BJ (cell line): ENCODE results near the gene LYL1. TPM values are rescaled to one million over a fixed set of nuclear protein-coding genes. Genes with fewer than 3 reads are reported as not detected.

Experiments
- CTCF ChIA-PET: fragments of 350-600 bp; formaldehyde crosslinking; extraction: SDS; loops from one replicate; lab custom pipeline; 2021; ENCODE audit warnings: antibody characterized with exemption, inconsistent platforms; lab: Yijun Ruan, JAX
- POLR2A ChIA-PET: fragments of 300-600 bp; sonication (Branson Sonifier 250); formaldehyde crosslinking; extraction: SDS; loops from one replicate; lab custom pipeline; 2021; ENCODE audit warnings: antibody characterized with exemption; lab: Charles Lee
- DNase-seq: peaks from one replicate; pipeline ENCODE4 v3.0.0-alpha.2; 2011; ENCODE audit warnings: low read depth
- H3K27me3 ChIP-seq: 2 replicates; pipeline ENCODE4 v1.6.0; 2011; ENCODE audit warnings: low read length; ENCODE audit not compliant: control insufficient read depth, insufficient read depth
- H3K36me3 ChIP-seq: 2 replicates; pipeline ENCODE4 v1.5.1; 2011; ENCODE audit warnings: low read length; ENCODE audit not compliant: control insufficient read depth, insufficient read depth
- H3K4me3 ChIP-seq: 2 replicates; pipeline ENCODE4 v1.5.1; 2011; ENCODE audit warnings: low read depth, mild to moderate bottlenecking, control low read depth, low read length
- CTCF ChIP-seq: IDR thresholded peaks from 2 replicates; pipeline ENCODE4 v1.5.1; 2011; ENCODE audit warnings: low read depth, mild to moderate bottlenecking, control low read depth, inconsistent platforms, low read length, moderate library complexity; ENCODE audit not compliant: insufficient read depth
- polyA plus RNA-seq: library from polyadenylated mRNA; depleted of rRNA; stranded (reverse); fragments of >200 nt; gene quantifications from 2 replicates; pipeline ENCODE4 v1.2.3, GENCODE V29; 2011

LYL1 gene
- polyA plus RNA-seq, 1 experiment: 0.29 TPM

GRCh38 chr19:13058951-13059660 lies 43.6 kb downstream of the LYL1 start:
- H3K4me3 ChIP-seq: no peak overlapping the region
- ChIA-PET CTCF (interaction anchor here (0.9 to 13.8 kb wide), 9 partner anchors 8 to 79 kb away, joined by 3 to 358 read pairs (median 37); no protein-coding TSS in a partner anchor), POLR2A (interaction anchor here (0.6 to 1.3 kb wide), 2 partner anchors 36 to 94 kb away, joined by 4 to 5 read pairs; no protein-coding TSS in a partner anchor)
- H3K27me3 ChIP-seq: no peaks in the 10 kb centered on the region
- no peak; the same call in 1 of the 2 replicates for TF ChIP-seq CTCF
- DNase-seq: no peak
- H3K36me3 ChIP-seq: peaks cover 5% of the 10 kb centered on the region; the same call in 1 of the 2 replicates

GRCh38 chr19:13057744-13058143 lies 44.9 kb downstream of the LYL1 start:
- peaks cover 5% of the 10 kb centered on the region; the same call in 1 of the 2 replicates for H3K36me3 ChIP-seq
- no peak for TF ChIP-seq CTCF
- ChIA-PET CTCF (interaction anchor here (0.8 to 13.8 kb wide), 8 partner anchors 8 to 77 kb away, joined by 3 to 358 read pairs (median 42); no protein-coding TSS in a partner anchor), POLR2A (interaction anchor here (0.6 to 1.3 kb wide), 3 partner anchors 27 to 98 kb away, joined by 3 to 5 read pairs (median 3); no protein-coding TSS in a partner anchor)
- H3K27me3 ChIP-seq: no peaks in the 10 kb centered on the region
- H3K4me3 ChIP-seq: no peak overlapping the region
- no peak for DNase-seq

- no peak for TF ChIP-seq CTCF
- Histone ChIP-seq H3K4me3 (no peak overlapping the region), H3K27me3 (no peaks in the 10 kb centered on the region), H3K36me3 (peaks cover 6% of the 10 kb centered on the region; the same call in 1 of the 2 replicates)
- ChIA-PET CTCF (interaction anchor here (0.8 to 13.8 kb wide), 7 partner anchors 9 to 77 kb away, joined by 3 to 358 read pairs (median 37); no protein-coding TSS in a partner anchor), POLR2A (interaction anchor here (0.6 to 1.1 kb wide), 2 partner anchors 28 to 98 kb away, joined by 3 read pairs; no protein-coding TSS in a partner anchor)
- DNase-seq: no peak
These were observed 45.5 kb downstream of the LYL1 start for GRCh38 chr19:13057147-13057572.

- DNase-seq: no peak
- Histone ChIP-seq H3K36me3 (peaks cover 3% of the 10 kb centered on the region; the same call in 1 of the 2 replicates), H3K4me3 (peak overlapping the region; percentile 17), H3K27me3 (no peaks in the 10 kb centered on the region)
- no peak for TF ChIP-seq CTCF
- CTCF ChIA-PET: interaction anchor here (1.5 to 13.8 kb wide), 8 partner anchors 12 to 96 kb away, joined by 3 to 358 read pairs (median 10); no protein-coding TSS in a partner anchor
- POLR2A ChIA-PET: no interaction called here
These were observed 46.5 kb downstream of the LYL1 start for GRCh38 chr19:13056052-13056660.
